Motor neuron (in vitro differentiated cells): ENCODE results near the gene ARHGDIB. TPM values are rescaled to one million over a fixed set of nuclear protein-coding genes. Genes with fewer than 3 reads are reported as not detected.

Source experiments
- ATAC-seq, 8 experiments: fragments of 200-7000 bp; cut with Tn5 transposase; replicated peaks in 6 of 8; 2 replicates each; pipeline ENCODE4 v1.8.0; 2021; ENCODE audit warnings: mild to moderate bottlenecking in 8 of 8, moderate library complexity in 8 of 8
- H3K27ac ChIP-seq, 2 donors: fragments of 250-450 bp; sonication (Bioruptor Pico); 2 replicates each; pipeline ENCODE4 v1.9.0; 2021; ENCODE audit warnings: antibody characterized with exemption in 2 of 2, mild to moderate bottlenecking in 2 of 2, moderate library complexity in 1 of 2
- H3K4me1 ChIP-seq, 2 donors: fragments of 250-450 bp; sonication (Bioruptor Pico); replicated peaks in 1 of 2; 2 replicates each; pipeline ENCODE4 v1.6.1; 2021; ENCODE audit warnings: antibody characterized with exemption in 2 of 2, mild to moderate bottlenecking in 2 of 2, moderate library complexity in 1 of 2
- H3K4me3 ChIP-seq, 5 donors: fragments of 250-450 bp; sonication (Bioruptor Pico); 2 replicates each; pipeline ENCODE4 v1.9.0; 2021; ENCODE audit warnings: antibody characterized with exemption in 5 of 5, mild to moderate bottlenecking in 5 of 5, moderate library complexity in 4 of 5
- WGBS, 10 experiments: fragments of 450-650 bp; shearing (Covaris generic); methylation state at CpG; one replicate each; pipeline ENCODE4 v1.0.0; 2022; 5-methylcytosine and 5-hydroxymethylcytosine counted together
- in situ Hi-C, 9 experiments: fragments of 400-800 bp; cut with MboI; loops; one replicate each; pipeline ENCODE4 v1.15.0; 2021; ENCODE audit warnings: low sequenced_read_pairs in 9 of 9, low pct_unique_long_range_greater_than_20kb in 2 of 9; ENCODE audit not compliant: unreplicated experiment in 9 of 9
- total RNA-seq, 8 experiments: library from RNA; unstranded; fragments of 300-600 nt; gene quantifications; 2 replicates each; pipeline versions ENCODE4 v1.2.3 to v1.2.4, GENCODE V29; 2022

ARHGDIB gene
- total RNA-seq, 8 experiments from 2014 or later = 0.11 to 6.1 (median 1.2) TPM

- WGBS, 10 experiments = 10 to 86% (median 60%) methylated on average over 1 to 5 of the region's 5 CpGs; no CpG with 5 or more reads in 1 of the 10 experiments
- no peak overlapping the region for H3K27ac ChIP-seq
- H3K4me1 ChIP-seq = peaks cover 0 to 9% of the 10 kb centered on the region in 2 donors
- H3K4me3 ChIP-seq = no peak overlapping the region
- in situ Hi-C loops = no loop called here
- peak in 2 of 8 experiments; percentile 37 to 41 for ATAC-seq
These were observed 67.7 kb downstream of the ARHGDIB start for GRCh38 chr12:14893506-14894250.

- no peak overlapping the region for H3K27ac ChIP-seq
- in situ Hi-C loops = no loop called here
- ATAC-seq = peak in 4 of 8 experiments; percentile 13 to 97 (median 60)
- peaks cover 0 to 9% of the 10 kb centered on the region in 2 donors for H3K4me1 ChIP-seq
- WGBS, 10 experiments = 6 to 87% (median 61%) methylated on average over 2 to 6 of the region's 7 CpGs
- H3K4me3 ChIP-seq = no peak overlapping the region
These were observed 68.5 kb downstream of the ARHGDIB start for GRCh38 chr12:14892726-14893505.

Other genes starting within 250 kb of the ARHGDIB start
- 10 to 100 TPM; 14.5 to 38.5 (median 29.6) TPM for gene WBP11, start 158.1 kb downstream of the ARHGDIB start, total RNA-seq
- gene C12orf60, start 157.9 kb downstream of the ARHGDIB start, total RNA-seq = 1 to 10 TPM; 1.9 to 4.5 (median 2.5) TPM
- gene SMCO3, start 147.4 kb downstream of the ARHGDIB start, total RNA-seq = 10 to 100 TPM in 1 of 8 experiments, 1 to 10 TPM in 2, under 1 TPM in 5; 0.41 to 14.0 (median 0.75) TPM
- gene ART4, start 118.1 kb downstream of the ARHGDIB start, total RNA-seq = under 1 TPM; 0.04 to 0.43 (median 0.26) TPM
- gene MGP, start 75.7 kb downstream of the ARHGDIB start, total RNA-seq = 100 to 1,000 TPM in 2 of 8 experiments, 10 to 100 TPM in 2, 1 to 10 TPM in 1, under 1 TPM in 2, not detected in 1; 0.05 to 532 (median 26.8) TPM
- gene ERP27, start 23.1 kb downstream of the ARHGDIB start, total RNA-seq = 1 to 10 TPM in 1 of 8 experiments, under 1 TPM in 3, not detected in 4; 0.15 to 1.9 (median 0.36) TPM
- not detected for gene PDE6H, start 11.4 kb upstream of the ARHGDIB start, total RNA-seq